Breast epithelium (tissue), 3 donors: Measurements from ENCODE around the gene ZNF366.

Experiments used
- CTCF ChIP-seq, 3 donors: fragments of 450-650 bp; IDR thresholded peaks; one replicate each; pipeline ENCODE4 v1.5.1; 2016 to 2017; ENCODE audit warnings: antibody characterized with exemption in 3 of 3, mild to moderate bottlenecking in 3 of 3, moderate library complexity in 3 of 3
- POLR2A ChIP-seq: fragments of 450-650 bp; IDR thresholded peaks from one replicate; pipeline ENCODE4 v1.6.1; 2016; ENCODE audit warnings: antibody characterized with exemption, mild to moderate bottlenecking, moderate library complexity
- POLR2AphosphoS5 ChIP-seq, 3 donors: sonication (generic); formaldehyde crosslinking; IDR thresholded peaks; one replicate each; pipeline ENCODE4 v1.6.1; 2017; ENCODE audit warnings: antibody characterized with exemption in 3 of 3

DNA sequence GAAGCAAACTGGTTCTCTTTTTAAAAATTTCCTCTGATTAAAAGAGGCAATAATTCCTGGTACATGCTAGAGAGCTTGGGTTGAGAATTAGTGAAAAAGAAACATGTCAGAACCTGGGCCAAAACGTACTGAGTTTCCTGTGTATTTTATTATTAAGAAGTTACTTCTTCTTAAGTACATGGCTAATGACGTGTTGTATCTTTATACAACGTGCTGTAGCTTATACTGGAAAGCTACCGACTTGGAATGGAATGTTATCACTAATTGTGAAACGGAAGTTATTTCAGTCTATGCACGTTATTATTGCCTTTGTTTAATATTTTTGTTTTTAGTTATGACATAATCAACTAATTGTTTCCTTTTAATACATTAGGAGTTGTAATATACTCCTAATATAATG is 43.1 kb downstream of the ZNF366 start:
- TF ChIP-seq CTCF (IDR thresholded peaks at IDR 0.05) (no peak), POLR2A (no peak), POLR2AphosphoS5 (IDR thresholded peaks at IDR 0.05) (no peak)
